ENCODE measurements around the gene POLQ.
"Not testable (repeated sequence)": the region's sequence is repeated elsewhere in the genome, so short reads cannot be mapped to it uniquely, and the experiment has no call there.

POLQ gene

GRCh38 chr3:121545574-121546455 lies at the start of gene POLQ:
TSS of gene POLQ (minus strand) at chr3:121545988. CDS start at chr3:121545877, 111 bp downstream.
- peak; percentile 93 for DNase-seq

DNA sequence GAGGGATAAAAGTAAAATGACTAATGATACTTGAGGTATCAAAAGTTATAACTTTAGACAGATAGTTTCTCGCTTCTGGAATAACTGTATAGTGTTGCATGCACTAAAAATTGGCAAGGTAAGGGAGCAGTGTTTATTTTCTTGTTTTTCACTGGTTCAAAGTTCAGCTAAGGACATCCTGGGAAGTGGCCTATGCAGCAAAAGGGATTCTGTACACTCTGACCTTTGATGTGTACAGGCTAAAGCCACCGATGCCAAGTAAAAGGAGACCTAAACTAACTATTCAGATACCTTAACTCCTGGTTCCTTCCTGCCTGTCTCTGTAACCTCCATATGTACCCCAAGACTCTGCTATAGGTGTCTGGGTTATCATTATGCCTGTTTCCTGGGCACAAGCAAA lies 49.1 kb upstream of the POLQ start:
- DNase-seq: no peak

GRCh38 chr3:121593806-121594205 lies 48.0 kb upstream of the POLQ start:
- DNase-seq: not testable (repeated sequence)

GRCh38 chr3:121592856-121593702 lies 47.3 kb upstream of the POLQ start, which contains the start of gene FBXO40:
TSS of gene FBXO40 (plus strand) at chr3:121593379. CDS start at chr3:121620576, 27,197 bp downstream.
- peak; percentile 99 for DNase-seq

GRCh38 chr3:121584418-121584817 lies 38.6 kb upstream of the POLQ start:
- DNase-seq: no peak

DNA sequence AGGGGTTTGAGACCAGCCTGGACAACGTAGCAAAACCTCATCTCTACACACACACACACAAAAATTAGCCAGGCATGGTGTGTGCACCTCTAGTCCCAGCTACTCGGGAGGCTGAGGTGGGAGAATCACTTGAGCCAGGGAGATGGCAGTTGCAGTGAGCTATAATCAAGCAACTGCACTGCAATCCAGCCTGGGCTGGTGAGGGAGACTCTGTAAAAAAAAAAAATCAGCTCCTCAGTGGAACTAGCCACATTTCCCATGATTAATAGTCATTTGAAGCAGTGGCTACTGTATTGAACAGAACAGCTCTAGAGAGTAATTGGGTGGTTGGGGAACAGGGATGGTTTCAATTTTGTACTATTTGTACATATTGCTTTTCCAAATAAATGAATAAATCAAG lies 35.9 kb upstream of the POLQ start:
- DNase-seq: no peak

- no peak for DNase-seq
Observed at GRCh38 chr3:121574449-121574848, 28.7 kb upstream of the POLQ start.

- DNase-seq: no peak
Observed at GRCh38 chr3:121567649-121568048, 21.9 kb upstream of the POLQ start, which contains the start of gene ARGFX. TSS of gene ARGFX (plus strand) at chr3:121567949. CDS start at chr3:121570714, 2,765 bp downstream.

- DNase-seq: no peak
Observed at GRCh38 chr3:121566773-121567172, 21.0 kb upstream of the POLQ start.

GRCh38 chr3:121562148-121562547 lies 16.4 kb upstream of the POLQ start:
- DNase-seq: no peak

- DNase-seq: no peak
Observed at GRCh38 chr3:121557426-121557934, 11.7 kb upstream of the POLQ start.

- no peak for DNase-seq
Observed at GRCh38 chr3:121552797-121553196, 7.0 kb upstream of the POLQ start.

DNA sequence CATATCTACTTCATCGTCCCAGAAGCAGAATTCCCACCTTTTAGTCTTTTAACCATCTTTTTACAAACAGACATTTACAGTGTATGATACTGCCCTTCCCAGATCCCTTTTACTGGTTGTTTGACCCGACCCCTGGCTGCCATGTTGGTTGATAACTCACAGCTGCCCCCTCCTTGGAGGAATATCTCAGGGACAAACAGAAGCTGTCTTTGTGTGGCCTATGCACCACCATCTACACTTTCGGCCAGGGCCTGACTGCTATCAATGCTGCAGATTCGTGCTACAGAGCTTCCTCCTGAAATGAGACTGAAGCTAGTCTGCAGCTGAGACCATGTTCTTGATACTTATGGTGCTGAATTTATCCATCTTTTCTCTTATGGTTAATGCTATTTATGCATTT lies 6.6 kb upstream of the POLQ start:
- no peak for DNase-seq

- no peak for DNase-seq
Observed at GRCh38 chr3:121545049-121545573, 677 bp downstream of the POLQ start.

DNA sequence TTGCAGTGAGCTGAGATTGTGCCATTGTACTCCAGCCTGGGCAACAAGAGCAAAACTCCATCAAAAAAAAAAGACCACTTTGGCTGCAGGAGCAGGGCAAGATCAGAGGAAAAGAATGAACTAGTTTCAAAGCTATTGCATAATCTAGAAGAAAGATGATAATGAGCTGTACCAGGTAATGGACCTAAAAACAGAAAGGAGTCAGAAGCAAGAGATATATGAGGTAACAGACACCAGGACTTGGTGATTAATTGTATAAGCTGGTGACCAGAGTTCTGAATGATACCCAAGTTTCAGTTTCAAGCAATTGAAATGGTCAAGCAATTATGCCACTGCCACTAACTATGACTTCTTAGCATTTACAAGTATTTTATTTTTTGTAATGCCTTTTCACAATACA lies 2.9 kb downstream of the POLQ start:
- no peak for DNase-seq

- DNase-seq: no peak
Observed at GRCh38 chr3:121531269-121531668, 14.5 kb downstream of the POLQ start.

DNA sequence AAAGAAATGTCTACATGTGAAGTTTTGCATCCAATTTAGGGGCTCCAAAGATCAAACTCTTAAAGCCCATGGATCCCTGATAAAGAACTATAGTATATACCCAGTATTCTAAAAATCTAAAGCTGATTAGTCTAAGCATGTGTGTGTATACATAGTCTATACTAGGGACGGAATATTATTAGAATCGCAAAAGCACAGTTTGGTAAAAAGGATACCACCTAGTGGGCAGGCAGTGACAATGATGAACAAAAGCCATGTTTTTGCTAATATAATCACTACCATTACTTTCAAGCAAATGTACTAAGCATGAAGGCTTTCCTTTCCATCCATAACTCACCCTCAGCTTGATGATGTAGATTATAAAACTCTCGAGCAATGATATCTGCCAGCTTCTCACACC lies 16.5 kb downstream of the POLQ start:
- DNase-seq: peak; percentile 28

- DNase-seq: peak; percentile 32
Observed at GRCh38 chr3:121520510-121520909, 25.3 kb downstream of the POLQ start.

GRCh38 chr3:121517953-121518655 lies 27.7 kb downstream of the POLQ start:
- peak; percentile 88 for DNase-seq

- DNase-seq: no peak
Observed at GRCh38 chr3:121515862-121516261, 29.9 kb downstream of the POLQ start.

GRCh38 chr3:121515313-121515712 lies 30.5 kb downstream of the POLQ start:
- DNase-seq: no peak

GRCh38 chr3:121514496-121514895 lies 31.3 kb downstream of the POLQ start:
- no peak for DNase-seq
